NT2/D1 (cell line): Measurements from ENCODE around the gene OR8S1.
"Not testable (repeated sequence)": the region's sequence is repeated elsewhere in the genome, so short reads cannot be mapped to it uniquely, and the experiment has no call there.

Source experiments
- DNase-seq: peaks from one replicate; pipeline ENCODE4 v3.0.0-alpha.2; 2011; ENCODE audit warnings: low read depth, low spot score
- H3K27me3 ChIP-seq: 2 replicates; pipeline ENCODE4 v1.6.0; 2011; ENCODE audit warnings: mild to moderate bottlenecking; ENCODE audit not compliant: insufficient read length, insufficient read depth
- H3K36me3 ChIP-seq: 2 replicates; pipeline ENCODE4 v1.6.1; 2011; ENCODE audit warnings: mild to moderate bottlenecking, low read length, mixed read lengths; ENCODE audit not compliant: insufficient read depth, insufficient read length
- H3K4me1 ChIP-seq: 2 replicates; pipeline ENCODE4 v1.5.1; 2011; ENCODE audit not compliant: insufficient read depth, insufficient read length
- H3K4me3 ChIP-seq: 2 replicates; pipeline ENCODE4 v1.5.1; 2011; ENCODE audit warnings: low read depth; ENCODE audit not compliant: insufficient read length
- H3K9ac ChIP-seq: 2 replicates; pipeline ENCODE4 v1.6.0; 2011; ENCODE audit warnings: low read depth; ENCODE audit not compliant: insufficient read length
- H3K9me3 ChIP-seq: 2 replicates; pipeline ENCODE4 v1.5.1; 2011; ENCODE audit warnings: mild to moderate bottlenecking, low read length; ENCODE audit not compliant: insufficient read depth
- SUZ12 ChIP-seq: IDR thresholded peaks from 2 replicates; pipeline ENCODE4 v1.6.1; 2011; ENCODE audit not compliant: insufficient read length, insufficient read depth; ENCODE audit errors: extremely low read depth
- YY1 ChIP-seq: IDR thresholded peaks from 2 replicates; pipeline ENCODE4 v1.6.1; 2011; ENCODE audit not compliant: insufficient read length, insufficient read depth
- ZNF274 ChIP-seq: IDR thresholded peaks from 2 replicates; pipeline ENCODE4 v1.6.1; 2011; ENCODE audit warnings: mild to moderate bottlenecking, low read depth, low read length

The OR8S1 gene

DNA sequence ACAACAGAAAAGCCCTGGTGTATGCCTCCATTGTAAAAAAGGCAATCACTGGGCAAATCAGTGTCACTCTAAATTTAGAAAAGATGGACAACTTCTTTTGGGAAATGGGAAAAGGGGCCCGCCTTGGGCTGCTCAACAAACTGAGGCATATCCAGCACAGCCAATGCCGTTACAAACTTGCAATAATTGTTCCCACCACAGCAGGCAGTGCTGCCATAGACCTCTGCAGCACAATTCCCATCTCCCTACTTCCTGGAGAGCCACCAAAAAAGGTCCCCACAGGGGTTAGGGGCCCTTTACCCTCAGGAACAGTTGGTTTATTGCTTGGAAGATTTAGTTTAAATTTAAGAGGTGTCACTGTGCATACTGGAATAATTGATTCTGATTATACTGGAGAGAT is 16.4 kb upstream of the OR8S1 start:
- no peak for DNase-seq
- H3K9ac ChIP-seq = no peak overlapping the region
- H3K4me1 ChIP-seq = no peaks in the 10 kb centered on the region
- no peak for TF ChIP-seq YY1
- no peak for TF ChIP-seq SUZ12
- TF ChIP-seq ZNF274 = no peak
- no peak overlapping the region for H3K4me3 ChIP-seq
- peaks cover 22% of the 10 kb centered on the region for H3K9me3 ChIP-seq
- no peaks in the 10 kb centered on the region for H3K36me3 ChIP-seq
- H3K27me3 ChIP-seq = no peaks in the 10 kb centered on the region

DNA sequence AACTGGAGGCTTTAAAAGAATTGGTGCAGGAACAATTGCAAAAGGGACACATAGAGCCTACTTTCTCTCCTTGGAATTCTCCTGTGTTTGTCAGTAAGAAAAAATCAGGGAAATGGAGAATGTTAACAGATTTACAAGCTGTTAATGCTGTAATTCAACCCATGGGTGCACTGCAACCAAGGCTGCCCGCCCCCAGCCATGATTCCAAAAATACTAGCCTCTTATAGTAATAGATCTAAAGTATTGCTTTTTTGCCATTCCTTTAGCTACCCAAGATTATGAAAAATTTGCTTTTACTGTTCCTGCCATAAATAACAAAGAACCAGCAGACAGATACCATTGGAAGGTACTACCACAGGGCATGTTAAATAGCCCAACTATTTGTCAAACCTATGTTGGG is 15.3 kb upstream of the OR8S1 start:
- DNase-seq = no peak
- no peaks in the 10 kb centered on the region for H3K36me3 ChIP-seq
- H3K9ac ChIP-seq = no peak overlapping the region
- no peaks in the 10 kb centered on the region for H3K4me1 ChIP-seq
- TF ChIP-seq ZNF274 (no peak), YY1 (no peak), SUZ12 (no peak)
- no peaks in the 10 kb centered on the region for H3K27me3 ChIP-seq
- H3K9me3 ChIP-seq = peaks cover 22% of the 10 kb centered on the region
- H3K4me3 ChIP-seq = no peak overlapping the region

DNA sequence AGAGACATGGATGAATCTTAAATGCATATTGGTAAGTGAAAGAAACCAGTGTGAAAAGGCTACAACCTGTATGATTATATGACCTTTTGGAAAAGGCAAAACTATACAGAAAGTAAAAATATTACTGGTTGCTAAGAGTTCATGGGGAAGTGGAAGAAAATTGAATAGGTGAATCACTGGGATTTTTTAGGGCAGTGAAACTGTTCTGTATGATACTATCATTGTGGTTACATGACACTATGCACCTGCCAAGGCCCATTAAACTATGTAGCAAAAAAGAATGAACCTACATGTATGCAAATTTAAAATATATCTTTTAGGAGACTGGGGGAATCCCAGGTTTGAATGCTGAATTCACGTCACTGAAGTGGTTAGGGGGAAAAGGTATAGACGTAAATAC is 12.6 kb upstream of the OR8S1 start:
- Histone ChIP-seq H3K9ac (no peak overlapping the region), H3K4me3 (no peak overlapping the region), H3K9me3 (peaks cover 22% of the 10 kb centered on the region), H3K4me1 (no peaks in the 10 kb centered on the region), H3K27me3 (no peaks in the 10 kb centered on the region), H3K36me3 (no peaks in the 10 kb centered on the region)
- no peak for DNase-seq
- TF ChIP-seq YY1 (no peak), SUZ12 (no peak), ZNF274 (no peak)

DNA sequence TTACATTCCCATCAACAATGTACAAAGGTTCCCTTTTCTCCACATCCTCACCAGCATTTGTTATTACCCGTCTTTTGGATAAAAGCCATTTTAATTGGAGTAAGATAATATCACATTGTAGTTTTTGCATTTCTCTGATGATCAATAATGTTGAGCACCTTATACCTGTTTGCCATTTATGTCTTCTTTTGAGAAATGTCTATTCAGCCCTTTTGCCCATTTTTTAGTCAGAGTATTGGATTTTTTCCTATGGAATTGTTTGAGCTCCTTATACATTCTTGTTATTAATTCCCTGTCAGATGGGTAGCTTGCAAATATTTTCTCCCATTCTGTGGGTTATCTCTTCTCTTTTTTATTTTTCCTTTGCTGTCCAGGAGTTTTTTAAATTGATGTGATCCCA is 10.7 kb upstream of the OR8S1 start:
- Histone ChIP-seq H3K36me3 (no peaks in the 10 kb centered on the region), H3K9me3 (peaks cover 19% of the 10 kb centered on the region), H3K4me1 (no peaks in the 10 kb centered on the region), H3K9ac (no peak overlapping the region), H3K4me3 (no peak overlapping the region), H3K27me3 (no peaks in the 10 kb centered on the region)
- TF ChIP-seq ZNF274 = no peak
- no peak for TF ChIP-seq YY1
- TF ChIP-seq SUZ12 = no peak
- no peak for DNase-seq

DNA sequence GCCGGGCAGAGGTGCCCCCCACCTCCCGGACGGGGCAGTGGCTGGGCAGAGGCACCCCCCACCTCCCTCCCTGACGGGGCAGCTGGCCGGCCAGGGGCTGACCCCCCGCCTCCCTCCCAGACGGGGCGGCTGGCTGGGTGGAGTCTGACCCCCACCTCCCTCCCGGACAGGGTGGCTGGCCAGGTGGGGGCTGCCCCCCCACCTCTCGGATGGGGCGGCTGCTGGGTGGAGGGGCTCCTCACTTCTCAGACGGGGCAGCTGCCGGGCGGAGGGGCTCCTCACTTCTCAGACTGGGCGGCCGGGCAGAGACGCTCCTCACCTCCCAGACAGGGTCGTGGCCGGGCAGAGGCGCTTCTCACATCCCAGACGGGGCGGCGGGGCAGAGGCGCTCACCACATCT is 5.1 kb upstream of the OR8S1 start:
- H3K36me3 ChIP-seq, H3K9me3 ChIP-seq, H3K4me1 ChIP-seq, H3K9ac ChIP-seq, DNase-seq, H3K27me3 ChIP-seq, H3K4me3 ChIP-seq: not testable (repeated sequence)

DNA sequence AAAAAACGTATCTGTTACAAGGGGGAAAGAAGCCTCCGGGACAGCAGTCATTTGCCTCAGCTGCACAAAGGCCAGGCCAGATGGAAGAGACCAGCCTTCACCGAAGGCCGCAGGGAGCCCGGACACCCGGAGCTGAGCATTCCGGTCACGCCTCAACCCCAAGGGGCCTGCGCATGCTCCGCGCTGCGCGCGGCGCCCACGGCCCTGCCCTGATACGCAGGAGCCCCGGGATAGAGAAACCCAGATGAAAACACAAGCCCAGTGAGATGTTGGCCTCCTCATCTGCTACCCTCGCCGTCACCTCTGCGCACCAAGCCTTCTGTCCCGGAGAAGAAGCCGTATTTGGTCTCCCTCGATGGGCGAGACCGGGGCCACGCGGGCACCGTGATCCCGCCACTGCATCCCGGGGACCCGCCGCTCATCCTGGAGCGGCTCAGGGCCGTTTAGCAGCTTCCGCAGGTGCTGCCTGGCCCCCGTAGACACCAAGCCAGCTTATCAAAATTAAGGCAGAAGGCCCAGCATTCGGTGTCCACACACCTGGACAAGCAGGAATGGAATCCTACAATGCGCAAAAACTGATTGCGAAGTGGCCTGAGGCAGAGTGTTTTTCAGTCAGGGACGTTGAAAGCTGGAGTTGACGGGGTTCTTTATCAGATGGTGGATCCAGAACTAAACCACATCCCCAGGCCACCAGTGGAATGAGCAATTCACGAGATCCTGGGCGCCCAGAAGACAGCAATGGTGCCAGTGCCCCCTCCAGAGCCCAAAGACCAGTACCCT is 2.6 kb downstream of the OR8S1 start:
- no peaks in the 10 kb centered on the region for H3K27me3 ChIP-seq
- no peaks in the 10 kb centered on the region for H3K9me3 ChIP-seq
- TF ChIP-seq SUZ12 (no peak), YY1 (no peak)
- no peak overlapping the region for H3K4me3 ChIP-seq
- H3K36me3 ChIP-seq = no peaks in the 10 kb centered on the region
- H3K9ac ChIP-seq = no peak overlapping the region
- no peaks in the 10 kb centered on the region for H3K4me1 ChIP-seq
- no peak for DNase-seq

DNA sequence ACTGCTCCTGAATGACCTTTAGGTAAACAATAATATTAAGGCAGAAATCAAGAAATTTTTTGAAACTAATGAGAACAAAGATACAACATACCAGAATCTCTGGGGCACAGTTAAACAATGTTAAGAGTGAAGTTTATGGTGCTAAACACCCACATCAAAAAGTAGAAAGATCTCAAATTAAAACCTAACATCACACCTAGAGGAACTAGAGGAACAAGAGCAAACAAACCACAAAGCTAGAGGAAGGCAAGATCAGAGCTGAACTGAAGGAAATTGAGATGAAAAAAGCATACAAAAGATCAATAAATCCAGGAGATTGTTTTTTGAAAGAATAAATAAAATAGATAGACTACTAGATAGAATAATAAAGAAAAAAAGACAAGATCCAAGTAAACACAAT is 7.2 kb downstream of the OR8S1 start:
- no peaks in the 10 kb centered on the region for H3K36me3 ChIP-seq
- no peak overlapping the region for H3K9ac ChIP-seq
- no peaks in the 10 kb centered on the region for H3K27me3 ChIP-seq
- no peaks in the 10 kb centered on the region for H3K9me3 ChIP-seq
- H3K4me3 ChIP-seq = no peak overlapping the region
- TF ChIP-seq ZNF274 (no peak), YY1 (no peak), SUZ12 (no peak)
- no peak for DNase-seq
- no peaks in the 10 kb centered on the region for H3K4me1 ChIP-seq

DNA sequence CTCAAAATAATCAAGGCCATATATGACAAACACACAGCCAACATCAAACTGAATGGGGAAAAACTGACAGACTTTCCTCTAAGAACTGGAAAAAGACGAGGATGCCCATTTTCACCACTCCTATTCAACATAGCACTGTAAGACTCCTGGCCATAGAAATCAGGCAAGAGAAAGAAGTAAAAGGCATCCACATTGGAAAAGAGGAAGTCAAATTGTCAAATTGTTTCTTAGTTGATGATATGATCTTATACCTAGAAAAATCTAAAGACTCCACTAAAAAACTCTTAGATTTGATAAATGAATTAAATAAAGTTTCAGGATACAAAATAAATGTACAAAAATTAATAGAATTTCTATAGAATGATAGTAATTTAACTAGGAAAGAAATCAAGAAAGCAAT is 11.2 kb downstream of the OR8S1 start:
- no peak for DNase-seq

More for the DNA sequence above, 11.2 kb downstream of the OR8S1 start:
- no peaks in the 10 kb centered on the region for H3K27me3 ChIP-seq
- H3K9me3 ChIP-seq = no peaks in the 10 kb centered on the region
- no peak overlapping the region for H3K4me3 ChIP-seq
- no peak overlapping the region for H3K9ac ChIP-seq
- no peaks in the 10 kb centered on the region for H3K4me1 ChIP-seq
- TF ChIP-seq ZNF274 = no peak
- no peak for TF ChIP-seq YY1
- TF ChIP-seq SUZ12 = no peak
- no peaks in the 10 kb centered on the region for H3K36me3 ChIP-seq
